ENCODE data around the gene PKIB. TPM values are rescaled to one million over a fixed set of nuclear protein-coding genes. Genes with fewer than 3 reads are reported as not detected.

The PKIB gene
- total and polyA plus RNA-seq, 7 donors, result 0.49 to 420 (median 40.4) TPM; not detected in 1

- intact Hi-C loops (cut with DNase I), result no loop called here
- H3K9me3 ChIP-seq, result no peaks in the 10 kb centered on the region
- H3K27ac ChIP-seq, result no peak overlapping the region
- DNase-seq, result no peak
- H3K36me3 ChIP-seq, result no peaks in the 10 kb centered on the region
- WGBS, 2 donors, result 78 to 94% methylated on average over 3 of the region's 3 CpGs
- no peaks in the 10 kb centered on the region for H3K27me3 ChIP-seq
- H3K4me3 ChIP-seq, result no peak overlapping the region
- no peak for TF ChIP-seq POLR2A (IDR thresholded peaks at IDR 0.05)
- no peak for TF ChIP-seq CTCF (IDR thresholded peaks at IDR 0.05)
- TF ChIP-seq POLR2AphosphoS5 (IDR thresholded peaks at IDR 0.05), result no peak
- TF ChIP-seq EP300 (IDR thresholded peaks at IDR 0.05), result no peak
- no peaks in the 10 kb centered on the region for H3K4me1 ChIP-seq
These were observed 37.6 kb downstream of the PKIB start for GRCh38 chr6:122647765-122648164.

- Histone ChIP-seq H3K27ac (no peak overlapping the region), H3K27me3 (no peaks in the 10 kb centered on the region), H3K4me1 (no peaks in the 10 kb centered on the region), H3K9me3 (no peaks in the 10 kb centered on the region), H3K4me3 (no peak overlapping the region), H3K36me3 (no peaks in the 10 kb centered on the region)
- no peak for TF ChIP-seq POLR2AphosphoS5 (IDR thresholded peaks at IDR 0.05)
- no peak for TF ChIP-seq EP300 (IDR thresholded peaks at IDR 0.05)
- no peak for TF ChIP-seq CTCF (IDR thresholded peaks at IDR 0.05)
- no peak for TF ChIP-seq POLR2A (IDR thresholded peaks at IDR 0.05)
- intact Hi-C loops (cut with DNase I), result no loop called here
- WGBS, 2 donors, result 91 to 92% methylated on average over 2 of the region's 2 CpGs
- no peak for DNase-seq
These were observed 38.5 kb downstream of the PKIB start for GRCh38 chr6:122648726-122649125.

GRCh38 chr6:122649701-122650100 is 39.5 kb downstream of the PKIB start:
- TF ChIP-seq CTCF (IDR thresholded peaks at IDR 0.05), result no peak
- no peaks in the 10 kb centered on the region for H3K9me3 ChIP-seq
- DNase-seq, result no peak
- no peak overlapping the region for H3K27ac ChIP-seq
- H3K4me3 ChIP-seq, result no peak overlapping the region
- no peaks in the 10 kb centered on the region for H3K4me1 ChIP-seq
- 95 to 96% methylated on average over 3 of the region's 3 CpGs for WGBS, 2 donors
- no peaks in the 10 kb centered on the region for H3K27me3 ChIP-seq
- intact Hi-C loops (cut with DNase I), result no loop called here
- H3K36me3 ChIP-seq, result no peaks in the 10 kb centered on the region

GRCh38 chr6:122650403-122650802 is 40.2 kb downstream of the PKIB start:
- no peak for TF ChIP-seq POLR2A (IDR thresholded peaks at IDR 0.05)
- no peak for DNase-seq

GRCh38 chr6:122651031-122651430 is 40.8 kb downstream of the PKIB start:
- H3K27ac ChIP-seq, result no peak overlapping the region
- H3K27me3 ChIP-seq, result no peaks in the 10 kb centered on the region
- intact Hi-C loops (cut with DNase I), result no loop called here
- no peaks in the 10 kb centered on the region for H3K36me3 ChIP-seq
- no peak for DNase-seq
- no peak for TF ChIP-seq POLR2AphosphoS5 (IDR thresholded peaks at IDR 0.05)
- TF ChIP-seq CTCF (IDR thresholded peaks at IDR 0.05), result no peak
- TF ChIP-seq POLR2A (IDR thresholded peaks at IDR 0.05), result no peak
- H3K9me3 ChIP-seq, result no peaks in the 10 kb centered on the region
- H3K4me1 ChIP-seq, result no peaks in the 10 kb centered on the region
- 75 to 80% methylated on average over 3 of the region's 3 CpGs for WGBS, 2 donors
- H3K4me3 ChIP-seq, result no peak overlapping the region

More at GRCh38 chr6:122650403-122650802, 40.2 kb downstream of the PKIB start:
- H3K36me3 ChIP-seq, result no peaks in the 10 kb centered on the region
- H3K27ac ChIP-seq, result no peak overlapping the region
- intact Hi-C loops (cut with DNase I), result no loop called here
- H3K9me3 ChIP-seq, result no peaks in the 10 kb centered on the region
- H3K4me3 ChIP-seq, result no peak overlapping the region
- H3K4me1 ChIP-seq, result no peaks in the 10 kb centered on the region
- H3K27me3 ChIP-seq, result no peaks in the 10 kb centered on the region
